Progenitor cell of endocrine pancreas (in vitro differentiated cells): ENCODE measurements around the gene NLRP6. TPM values are rescaled to one million over a fixed set of nuclear protein-coding genes. Genes with fewer than 3 reads are reported as not detected.
A peak's percentile ranks its signal among the peaks of the same experiment; 100 is the strongest.
"Not testable (repeated sequence)": the region's sequence is repeated elsewhere in the genome, so short reads cannot be mapped to it uniquely, and the experiment has no call there.

Source experiments
- DNase-seq: peaks from one replicate; pipeline ENCODE4 v3.0.0; 2021; ENCODE audit warnings: low spot score; ENCODE audit not compliant: unreplicated experiment
- H3K27ac Mint-ChIP-seq: 2 replicates; pipeline ENCODE4 v1.8.0; 2021; ENCODE audit warnings: mild to moderate bottlenecking, moderate library complexity, mixed read lengths
- H3K27me3 Mint-ChIP-seq: 2 replicates; pipeline ENCODE4 v1.8.0; 2021; ENCODE audit warnings: mixed read lengths
- H3K36me3 Mint-ChIP-seq: 2 replicates; pipeline ENCODE4 v1.8.0; 2022; ENCODE audit warnings: mixed read lengths; ENCODE audit not compliant: insufficient read depth
- H3K4me1 Mint-ChIP-seq: 2 replicates; pipeline ENCODE4 v1.8.0; 2021; ENCODE audit warnings: low read depth, mixed read lengths
- H3K4me3 Mint-ChIP-seq: 2 replicates; pipeline ENCODE4 v1.8.0; 2021; ENCODE audit warnings: low read depth, mild to moderate bottlenecking, moderate library complexity, mixed read lengths
- H3K9me3 Mint-ChIP-seq: 2 replicates; pipeline ENCODE4 v1.8.0; 2021; ENCODE audit warnings: low read depth, mixed read lengths
- total RNA-seq: library from RNA; stranded (reverse); gene quantifications from 2 replicates; pipeline ENCODE4 v1.2.1, GENCODE V29; 2021
- TF ChIP-seq, protein P1 (sequence below): fragments of 200-600 bp; sonication (generic); IDR thresholded peaks from one replicate; pipeline ENCODE4 v1.5.0; 2021; ENCODE audit warnings: antibody characterized with exemption, mild to moderate bottlenecking; ENCODE audit not compliant: unreplicated experiment

NLRP6 gene
- total RNA-seq, 1 donor from 2014 or later = not detected

GRCh38 chr11:330307-330693 lies 52.1 kb downstream of the NLRP6 start:
- no peak for DNase-seq
- peaks cover 16% of the 10 kb centered on the region for H3K4me1 Mint-ChIP-seq
- no peaks in the 10 kb centered on the region for H3K36me3 Mint-ChIP-seq
- no peak overlapping the region for H3K4me3 Mint-ChIP-seq
- H3K9me3 Mint-ChIP-seq = no peaks in the 10 kb centered on the region
- H3K27ac Mint-ChIP-seq = no peak overlapping the region
- TF ChIP-seq, protein P1, sequence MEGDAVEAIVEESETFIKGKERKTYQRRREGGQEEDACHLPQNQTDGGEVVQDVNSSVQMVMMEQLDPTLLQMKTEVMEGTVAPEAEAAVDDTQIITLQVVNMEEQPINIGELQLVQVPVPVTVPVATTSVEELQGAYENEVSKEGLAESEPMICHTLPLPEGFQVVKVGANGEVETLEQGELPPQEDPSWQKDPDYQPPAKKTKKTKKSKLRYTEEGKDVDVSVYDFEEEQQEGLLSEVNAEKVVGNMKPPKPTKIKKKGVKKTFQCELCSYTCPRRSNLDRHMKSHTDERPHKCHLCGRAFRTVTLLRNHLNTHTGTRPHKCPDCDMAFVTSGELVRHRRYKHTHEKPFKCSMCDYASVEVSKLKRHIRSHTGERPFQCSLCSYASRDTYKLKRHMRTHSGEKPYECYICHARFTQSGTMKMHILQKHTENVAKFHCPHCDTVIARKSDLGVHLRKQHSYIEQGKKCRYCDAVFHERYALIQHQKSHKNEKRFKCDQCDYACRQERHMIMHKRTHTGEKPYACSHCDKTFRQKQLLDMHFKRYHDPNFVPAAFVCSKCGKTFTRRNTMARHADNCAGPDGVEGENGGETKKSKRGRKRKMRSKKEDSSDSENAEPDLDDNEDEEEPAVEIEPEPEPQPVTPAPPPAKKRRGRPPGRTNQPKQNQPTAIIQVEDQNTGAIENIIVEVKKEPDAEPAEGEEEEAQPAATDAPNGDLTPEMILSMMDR = no peak
- peaks cover 3% of the 10 kb centered on the region for H3K27me3 Mint-ChIP-seq

DNA sequence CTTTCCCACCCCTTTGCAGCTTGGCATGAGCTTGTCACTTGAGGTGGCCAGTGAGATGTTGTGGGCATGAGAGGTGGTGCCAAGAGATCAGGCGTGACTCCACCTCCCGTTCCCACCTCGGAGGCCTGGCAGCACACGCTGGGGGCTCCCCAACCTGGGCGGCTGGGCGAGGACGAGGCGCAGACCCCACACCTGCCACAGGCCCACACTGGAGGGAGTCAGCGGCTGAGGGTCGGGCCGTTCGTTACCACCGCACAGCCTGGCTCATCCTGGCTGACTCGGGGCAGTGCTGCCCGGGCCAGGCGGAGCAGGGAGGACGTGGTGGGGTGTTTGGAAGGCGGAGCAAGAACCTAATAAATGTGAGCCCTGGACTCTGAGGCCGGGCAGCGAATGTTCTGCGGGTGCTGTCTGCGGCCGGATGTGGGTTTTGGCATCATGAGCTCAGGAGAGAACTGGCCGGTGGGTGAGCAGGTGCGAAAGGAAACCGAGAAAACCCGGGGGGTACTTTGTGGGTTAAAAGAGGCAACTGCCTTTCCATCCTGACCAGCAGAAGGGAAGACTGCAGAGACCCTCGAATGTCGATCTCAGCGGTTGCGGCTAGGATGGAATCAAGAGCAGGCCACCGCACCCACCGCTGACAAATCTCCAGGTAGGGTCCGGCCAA lies 52.6 kb downstream of the NLRP6 start:
- Mint-ChIP-seq H3K4me3 (no peak overlapping the region), H3K27me3 (peaks cover 3% of the 10 kb centered on the region), H3K36me3 (no peaks in the 10 kb centered on the region), H3K27ac (no peak overlapping the region), H3K9me3 (no peaks in the 10 kb centered on the region), H3K4me1 (peaks cover 22% of the 10 kb centered on the region)
- TF ChIP-seq, protein P1 = no peak
- DNase-seq = no peak

DNA sequence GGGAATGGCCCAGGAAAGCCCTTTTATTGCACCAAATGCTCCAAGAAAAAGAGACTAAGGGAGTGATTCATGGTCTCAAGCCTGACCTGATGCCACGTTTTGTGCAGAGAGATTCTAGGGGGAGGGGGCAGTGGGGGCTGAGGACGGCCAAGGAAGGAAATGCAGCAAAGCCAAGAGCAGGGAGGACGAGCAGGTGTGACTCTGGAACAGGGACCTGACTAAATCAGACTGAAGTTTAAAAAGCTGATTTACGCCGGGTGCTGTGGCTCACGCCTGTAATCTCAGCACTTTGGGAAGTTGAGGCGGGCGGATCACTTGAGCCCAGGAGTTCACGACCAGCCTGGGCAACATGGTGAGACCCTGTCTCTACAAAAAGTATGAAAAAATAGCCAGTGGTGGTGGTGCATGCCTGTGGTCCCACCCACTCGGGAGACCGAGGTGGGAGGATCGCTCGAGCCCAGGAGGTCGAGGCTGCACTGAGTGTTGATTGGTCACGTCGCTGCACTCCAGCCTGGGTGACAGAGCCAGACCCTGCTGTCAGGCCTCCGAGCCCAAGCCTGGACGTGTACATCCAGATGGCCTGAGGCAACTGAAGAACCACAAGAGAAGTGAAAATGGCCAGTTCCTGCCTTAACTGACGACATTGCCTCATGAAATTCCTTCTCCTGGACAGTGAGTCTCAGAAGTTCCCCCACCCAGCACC lies 53.3 kb downstream of the NLRP6 start:
- H3K36me3 Mint-ChIP-seq = no peaks in the 10 kb centered on the region
- no peak overlapping the region for H3K4me3 Mint-ChIP-seq

GRCh38 chr11:332651-333480 lies 54.7 kb downstream of the NLRP6 start:
- H3K4me3 Mint-ChIP-seq = no peak overlapping the region
- peaks cover 32% of the 10 kb centered on the region for H3K4me1 Mint-ChIP-seq
- H3K36me3 Mint-ChIP-seq = no peaks in the 10 kb centered on the region
- H3K9me3 Mint-ChIP-seq = no peaks in the 10 kb centered on the region
- no peak for DNase-seq
- no peak overlapping the region for H3K27ac Mint-ChIP-seq
- no peaks in the 10 kb centered on the region for H3K27me3 Mint-ChIP-seq
- TF ChIP-seq, protein P1 = no peak

More for the DNA sequence above, 53.3 kb downstream of the NLRP6 start:
- Mint-ChIP-seq H3K27ac (no peak overlapping the region), H3K27me3 (no peaks in the 10 kb centered on the region), H3K4me1 (peaks cover 29% of the 10 kb centered on the region), H3K9me3 (no peaks in the 10 kb centered on the region)
- no peak for DNase-seq
- TF ChIP-seq, protein P1 = no peak

DNA sequence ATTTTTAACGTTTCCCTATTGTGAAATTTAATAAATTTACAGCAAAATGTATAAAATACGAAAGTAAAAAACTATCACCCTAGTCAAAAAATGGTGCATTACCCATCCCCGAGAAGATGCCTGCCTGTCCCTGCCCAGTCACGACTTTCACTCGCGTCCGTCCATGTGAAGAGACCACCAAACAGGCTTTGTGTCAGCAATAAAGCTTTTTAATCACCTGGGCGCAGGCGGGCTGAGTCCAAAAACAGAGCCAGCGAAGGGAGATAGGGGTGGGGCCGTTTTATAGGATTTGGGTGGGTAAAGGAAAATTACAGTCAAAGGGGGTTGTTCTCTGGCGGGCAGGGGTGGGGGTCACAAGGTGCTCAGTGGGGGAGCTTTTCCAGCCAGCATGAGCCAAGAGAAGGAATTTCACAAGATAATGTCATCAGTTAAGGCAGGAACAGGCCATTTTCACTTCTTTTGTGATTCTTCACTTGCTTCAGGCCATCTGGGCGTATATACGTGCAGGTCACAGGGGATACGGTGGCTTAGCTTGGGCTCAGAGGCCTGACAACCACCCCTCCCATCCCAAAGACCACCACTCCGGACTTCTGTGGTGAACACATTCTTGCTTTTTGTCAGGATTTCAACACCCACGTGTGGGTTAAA lies 55.5 kb downstream of the NLRP6 start:
- not testable (repeated sequence) for H3K27me3 Mint-ChIP-seq, H3K9me3 Mint-ChIP-seq, H3K4me3 Mint-ChIP-seq, H3K36me3 Mint-ChIP-seq, DNase-seq
- Mint-ChIP-seq H3K4me1 (peaks cover 32% of the 10 kb centered on the region), H3K27ac (peak overlapping the region; percentile 21)
